ENCODE data around the gene GNB3.

Gene GNB3

GRCh38 chr12:6839482-6840201, 1.1 kb upstream of the GNB3 start:
- peak; percentile 21 for DNase-seq

GRCh38 chr12:6840330-6840729, 395 bp upstream of the GNB3 start:
- no peak for DNase-seq

- DNase-seq: no peak
Measured at GRCh38 chr12:6842075-6842474, 1.4 kb downstream of the GNB3 start.

GRCh38 chr12:6843118-6843902, 2.6 kb downstream of the GNB3 start:
- DNase-seq: no peak

- DNase-seq: no peak
Measured at GRCh38 chr12:6845395-6845794, 4.7 kb downstream of the GNB3 start.

GRCh38 chr12:6846316-6846869, 5.7 kb downstream of the GNB3 start:
- DNase-seq: no peak

- no peak for DNase-seq
Measured at GRCh38 chr12:6847676-6848075, 7.0 kb downstream of the GNB3 start.

- DNase-seq: no peak
Measured at GRCh38 chr12:6849427-6849826, 8.7 kb downstream of the GNB3 start.

GRCh38 chr12:6849976-6850560, 9.3 kb downstream of the GNB3 start:
- no peak for DNase-seq

GRCh38 chr12:6850796-6851152, 10.0 kb downstream of the GNB3 start:
- no peak for DNase-seq

- DNase-seq: peak; percentile 99
Measured at GRCh38 chr12:6851153-6851920, 10.6 kb downstream of the GNB3 start, which contains the start of gene CDCA3. Gene CDCA3, minus strand, starts transcription at chr12:6851286. Its CDS starts 334 bp downstream, at chr12:6850952.

GRCh38 chr12:6851921-6852650, 11.4 kb downstream of the GNB3 start, which contains the start of gene USP5:
Gene USP5, plus strand, starts transcription at chr12:6852150. Its CDS starts 30 bp downstream, at chr12:6852180.
- DNase-seq: peak; percentile 100

- peak; percentile 32 for DNase-seq
Measured at GRCh38 chr12:6852651-6853354, 12.1 kb downstream of the GNB3 start.

- DNase-seq: no peak
Measured at GRCh38 chr12:6853626-6854025, 12.9 kb downstream of the GNB3 start.

GRCh38 chr12:6854036-6854435, 13.3 kb downstream of the GNB3 start:
- no peak for DNase-seq

- no peak for DNase-seq
Measured at GRCh38 chr12:6855322-6855721, 14.6 kb downstream of the GNB3 start.

- DNase-seq: no peak
Measured at GRCh38 chr12:6858799-6859198, 18.1 kb downstream of the GNB3 start.

GRCh38 chr12:6860116-6860515, 19.4 kb downstream of the GNB3 start:
- DNase-seq: no peak

- DNase-seq: no peak
Measured at GRCh38 chr12:6860942-6861341, 20.2 kb downstream of the GNB3 start.

GRCh38 chr12:6861391-6861790, 20.7 kb downstream of the GNB3 start:
- no peak for DNase-seq

- DNase-seq: no peak
Measured at GRCh38 chr12:6863033-6863432, 22.3 kb downstream of the GNB3 start.
